Raji (cell line): ENCODE data around the gene DCTN5.

Experiments used
- POLR2A ChIP-seq: IDR thresholded peaks from 2 replicates; pipeline ENCODE4 v1.6.1; 2011; ENCODE audit warnings: low read depth, low read length, control low read depth; ENCODE audit not compliant: insufficient read depth

Gene DCTN5

DNA sequence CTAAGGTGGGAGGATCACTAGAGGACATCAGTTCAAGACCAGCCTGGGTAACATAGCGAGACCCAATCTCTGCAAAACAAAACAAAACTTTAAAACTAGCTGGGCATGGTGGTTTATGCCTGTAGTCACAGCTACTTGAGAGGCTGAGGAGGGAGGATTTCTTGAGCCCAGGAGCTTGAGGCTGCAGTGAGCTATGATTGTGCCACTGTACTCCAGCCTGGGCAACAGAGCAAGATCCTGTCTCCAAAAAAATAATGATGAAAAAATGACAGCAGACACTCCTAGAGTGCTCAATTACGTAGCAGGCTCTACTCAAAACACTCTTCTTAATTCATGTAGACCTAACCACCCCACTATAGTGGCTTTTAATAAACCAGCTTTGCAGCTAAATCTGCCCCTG lies 58.8 kb downstream of the DCTN5 start:
- TF ChIP-seq POLR2A: no peak

DNA sequence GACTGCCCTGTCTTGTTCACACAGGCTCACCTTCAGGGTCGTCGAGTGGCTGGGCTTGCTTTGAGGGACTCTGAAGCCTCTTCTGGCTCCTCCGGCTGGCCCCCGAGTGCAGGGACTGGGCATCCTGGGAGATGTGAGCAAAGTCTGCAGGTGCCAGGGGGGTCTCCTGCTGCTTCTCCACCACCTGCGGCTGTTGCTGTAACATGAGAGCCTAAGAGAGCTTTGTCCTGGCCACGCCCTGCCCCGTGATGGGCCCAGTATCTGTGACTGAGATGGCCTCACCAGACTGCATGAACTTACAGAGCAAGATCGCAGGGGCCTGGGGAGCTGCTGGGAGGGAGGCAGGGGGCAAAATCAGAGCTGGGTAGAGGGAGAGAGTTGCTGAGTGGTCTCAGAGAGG lies 59.2 kb downstream of the DCTN5 start:
- no peak for TF ChIP-seq POLR2A

DNA sequence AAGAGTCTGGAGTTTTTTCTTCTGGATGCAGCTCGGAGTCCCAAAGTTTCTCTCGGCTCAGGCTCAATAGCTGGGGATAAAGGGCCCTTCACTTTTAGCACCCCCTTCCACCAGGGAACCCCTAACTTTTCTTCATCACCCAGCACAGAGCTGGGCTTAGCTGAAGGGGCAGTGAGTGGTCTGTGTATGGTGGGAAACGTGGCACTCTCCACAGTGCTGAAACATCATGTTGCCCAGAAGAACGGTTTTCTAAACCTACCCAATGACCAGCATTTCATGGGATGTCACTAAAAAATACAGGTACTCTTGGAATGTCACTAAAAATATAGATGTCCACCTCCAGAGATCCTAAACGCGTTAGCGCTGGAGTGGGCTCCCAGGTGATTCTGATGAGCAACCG lies 59.8 kb downstream of the DCTN5 start:
- no peak for TF ChIP-seq POLR2A

DNA sequence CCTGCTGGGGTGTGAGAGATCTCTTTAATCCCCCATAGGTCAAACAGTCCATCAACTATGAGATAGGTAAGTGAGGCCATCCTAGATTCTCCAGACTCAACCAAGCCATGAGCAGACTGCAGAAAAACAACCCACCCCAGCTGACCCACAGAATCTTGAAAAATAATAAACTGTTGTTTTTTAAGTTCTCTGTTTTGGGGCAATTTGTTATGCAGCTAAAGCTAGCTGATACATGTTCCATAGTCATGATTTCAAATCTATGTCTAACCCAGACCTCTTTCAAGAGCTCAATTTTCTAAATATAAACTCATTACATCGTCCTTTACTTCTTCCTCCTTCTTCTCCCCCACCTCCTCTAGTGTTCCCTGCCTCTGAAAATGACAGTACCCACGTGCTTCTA lies 61.7 kb downstream of the DCTN5 start:
- TF ChIP-seq POLR2A: no peak

DNA sequence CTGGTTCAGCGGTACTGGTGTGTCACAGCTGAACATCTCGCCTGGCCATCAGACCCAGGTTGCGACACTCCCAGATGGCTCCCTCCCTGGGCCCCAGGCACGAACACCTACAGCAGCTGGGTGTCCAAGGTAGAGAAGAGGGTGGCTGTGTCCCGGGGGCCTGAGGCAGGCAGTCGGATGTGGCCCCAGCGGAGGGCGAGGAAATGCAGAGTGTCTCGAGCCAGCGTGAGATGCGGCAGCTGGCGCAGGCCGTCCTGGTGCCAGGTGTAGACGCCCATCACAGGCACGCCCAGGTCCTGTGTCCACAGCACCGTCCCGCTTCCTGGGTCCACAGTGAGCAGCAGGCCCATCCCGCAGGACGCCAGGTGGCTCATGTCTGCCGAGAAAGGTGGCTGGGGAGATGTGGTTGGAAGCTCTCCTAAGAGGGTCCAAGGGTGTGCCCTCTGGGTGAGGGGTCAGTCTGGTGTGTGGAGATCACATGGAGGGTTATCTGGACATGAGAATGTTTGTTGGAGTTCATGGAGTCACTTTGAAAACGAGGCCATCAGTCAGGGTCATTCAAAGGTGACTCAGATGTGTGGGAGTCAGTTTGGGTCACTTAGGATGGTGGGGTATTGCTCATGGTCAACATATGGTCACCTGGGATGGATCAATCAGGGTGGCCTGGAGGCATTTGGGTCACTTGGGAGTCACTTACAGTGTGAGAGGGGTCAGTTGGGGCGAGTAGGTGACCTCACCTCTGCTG lies 63.7 kb downstream of the DCTN5 start:
- no peak for TF ChIP-seq POLR2A

DNA sequence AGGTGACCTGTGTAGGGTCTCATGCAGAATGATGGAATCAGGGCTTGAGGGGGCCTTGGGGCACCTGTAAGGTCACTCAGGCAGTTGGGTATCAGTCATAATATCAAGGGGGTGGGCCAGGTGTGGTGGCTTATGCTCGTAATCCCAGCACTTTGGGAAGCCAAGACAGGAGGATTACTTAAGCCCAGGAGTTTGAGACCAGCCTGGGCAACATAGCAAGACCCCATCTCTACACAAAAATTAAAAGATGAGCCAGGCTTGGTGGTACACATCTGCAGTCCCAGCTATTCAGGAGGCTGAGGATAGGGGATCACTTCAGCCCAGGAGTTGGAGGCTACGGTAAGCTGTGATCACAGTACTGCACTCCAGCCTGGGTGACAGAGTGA lies 64.2 kb downstream of the DCTN5 start:
- TF ChIP-seq POLR2A: no peak

DNA sequence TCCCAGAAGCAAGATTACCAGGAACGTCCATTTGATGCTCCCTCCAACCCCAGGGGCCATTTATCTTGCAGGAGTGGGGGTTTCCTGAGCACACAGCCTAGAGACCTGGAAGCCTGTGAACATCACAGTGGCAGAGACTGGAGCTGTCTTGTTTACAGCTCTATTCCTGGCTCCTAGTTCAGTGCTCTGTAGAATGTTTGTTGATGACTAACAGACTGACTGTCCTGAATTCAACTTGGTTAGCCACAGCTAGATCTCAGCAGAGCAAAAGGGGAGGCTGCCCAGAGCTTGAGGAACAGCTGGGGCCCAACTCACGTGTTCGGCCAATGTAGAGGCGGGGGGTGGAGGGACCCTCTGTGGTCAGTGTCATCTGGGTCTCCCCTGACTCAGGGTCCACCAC lies 65.2 kb downstream of the DCTN5 start:
- no peak for TF ChIP-seq POLR2A

DNA sequence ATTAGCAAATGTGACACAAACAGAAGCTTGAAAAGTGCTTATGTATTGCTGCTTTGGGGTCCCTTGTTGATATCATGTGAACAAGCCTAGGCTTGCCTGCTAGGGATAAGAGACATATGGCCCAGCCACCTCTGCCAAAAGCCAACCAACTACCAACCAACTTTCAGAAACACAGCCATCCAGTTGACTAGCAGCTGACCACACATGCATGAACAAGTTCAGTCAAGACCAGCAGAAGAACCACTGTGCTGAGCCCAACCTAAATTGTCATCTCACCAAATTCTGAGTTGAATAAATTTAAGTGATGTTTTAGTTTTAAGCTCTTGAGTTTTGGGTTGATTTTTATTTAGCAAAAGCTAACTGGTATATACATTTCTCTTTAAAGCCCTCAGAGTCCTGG lies 68.3 kb downstream of the DCTN5 start:
- TF ChIP-seq POLR2A: no peak

DNA sequence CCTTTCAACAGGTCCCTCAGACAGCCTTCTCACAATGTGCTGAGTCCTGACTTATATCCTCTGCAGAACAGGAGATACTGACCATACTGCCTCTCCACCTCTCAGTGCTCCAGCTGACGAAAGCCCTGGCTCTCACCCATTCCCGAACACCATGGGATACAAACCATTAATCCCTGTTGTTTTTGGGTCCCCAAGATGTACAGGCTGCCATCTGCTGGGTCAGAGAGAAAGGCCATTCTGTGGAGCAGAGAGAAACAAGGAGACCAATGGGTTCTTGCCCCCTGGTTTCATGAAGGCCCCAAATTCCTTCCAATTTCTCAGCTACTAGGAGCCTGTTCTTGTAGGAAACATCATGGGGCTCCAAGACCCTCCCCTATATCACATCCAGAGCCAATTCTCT lies 68.7 kb downstream of the DCTN5 start:
- no peak for TF ChIP-seq POLR2A

DNA sequence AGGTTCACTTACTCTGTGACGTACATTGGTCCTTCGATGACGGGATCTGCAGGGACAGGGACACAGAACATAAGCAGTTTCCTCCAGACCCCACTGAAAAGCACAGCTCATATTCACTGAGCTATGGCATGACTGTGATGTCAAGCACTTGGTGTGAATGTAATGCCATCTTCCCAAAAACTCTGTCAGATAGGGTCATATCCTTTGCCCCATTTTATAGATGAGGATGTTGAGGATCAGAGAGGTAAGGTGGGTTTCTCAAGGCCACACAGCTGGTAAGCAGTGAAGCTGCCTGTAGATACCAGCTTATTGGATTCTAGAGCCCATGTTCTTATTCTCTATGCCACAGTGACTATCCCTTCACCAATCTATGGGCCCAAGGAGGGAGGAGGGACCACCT lies 69.2 kb downstream of the DCTN5 start:
- TF ChIP-seq POLR2A: no peak

DNA sequence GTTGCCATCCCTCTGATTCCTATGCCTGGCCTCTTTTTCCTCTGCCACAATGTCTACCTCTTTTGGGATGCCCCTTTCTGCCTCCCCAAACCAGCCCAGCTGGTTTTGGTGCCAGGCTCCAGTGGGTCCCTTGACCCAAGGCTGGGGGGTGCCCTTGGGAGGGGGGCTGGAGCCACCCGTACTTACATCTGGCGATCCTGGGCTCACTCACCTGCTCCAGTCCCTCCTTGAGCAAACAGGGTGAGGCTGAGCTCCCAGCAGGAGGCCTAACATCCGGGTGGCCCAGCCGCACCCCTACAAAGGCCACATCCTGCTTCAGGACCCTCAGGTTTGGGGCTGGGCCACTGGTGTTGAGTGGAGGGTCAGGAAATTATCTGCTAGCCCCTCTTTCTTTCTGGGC lies 70.5 kb downstream of the DCTN5 start:
- no peak for TF ChIP-seq POLR2A

DNA sequence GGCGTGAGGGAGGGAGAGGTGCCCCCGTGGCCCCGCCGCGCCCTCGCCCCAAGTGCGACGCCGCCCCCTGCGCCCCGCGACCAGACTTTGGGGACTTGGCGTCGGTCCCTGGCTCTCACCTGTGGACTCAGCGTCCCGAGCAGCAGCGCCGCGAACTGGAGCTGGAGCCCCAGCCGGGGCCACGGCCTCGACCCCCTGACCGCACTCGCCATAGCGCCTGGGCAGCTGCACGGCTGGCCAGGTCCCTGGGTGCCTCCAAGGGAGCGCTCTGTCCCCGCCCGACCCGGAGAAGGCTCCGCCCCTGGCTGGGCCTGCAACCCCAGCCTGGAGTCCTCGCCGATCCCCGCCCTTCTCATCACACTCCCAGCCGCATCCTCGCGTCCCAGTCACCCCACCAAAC lies 71.7 kb downstream of the DCTN5 start, which contains the start of gene ERN2:
ERN2 (minus strand) TSS at position 247 of the 400 bp plus-strand sequence; CDS start at position 212, 35 bp downstream.
- TF ChIP-seq POLR2A: no peak

DNA sequence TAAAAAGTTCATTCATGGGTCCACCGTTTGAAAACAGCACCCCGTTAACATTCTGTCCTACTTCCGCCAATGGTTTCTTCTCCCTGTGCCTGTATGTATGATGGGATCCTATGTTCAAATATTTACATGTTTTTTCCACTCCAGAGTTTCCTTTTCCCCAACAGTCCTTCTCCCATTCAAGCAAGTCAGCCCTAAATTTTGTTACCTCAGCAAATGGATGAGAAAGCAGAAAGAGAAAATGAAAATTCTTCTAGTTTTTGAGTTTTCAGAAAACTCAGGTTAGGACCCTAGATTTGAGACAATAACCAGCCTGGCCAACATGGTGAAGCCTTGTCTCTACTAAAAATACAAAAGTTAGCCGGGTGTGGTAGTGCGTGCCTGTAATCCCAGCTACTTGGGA lies 75.2 kb downstream of the DCTN5 start:
- no peak for TF ChIP-seq POLR2A

DNA sequence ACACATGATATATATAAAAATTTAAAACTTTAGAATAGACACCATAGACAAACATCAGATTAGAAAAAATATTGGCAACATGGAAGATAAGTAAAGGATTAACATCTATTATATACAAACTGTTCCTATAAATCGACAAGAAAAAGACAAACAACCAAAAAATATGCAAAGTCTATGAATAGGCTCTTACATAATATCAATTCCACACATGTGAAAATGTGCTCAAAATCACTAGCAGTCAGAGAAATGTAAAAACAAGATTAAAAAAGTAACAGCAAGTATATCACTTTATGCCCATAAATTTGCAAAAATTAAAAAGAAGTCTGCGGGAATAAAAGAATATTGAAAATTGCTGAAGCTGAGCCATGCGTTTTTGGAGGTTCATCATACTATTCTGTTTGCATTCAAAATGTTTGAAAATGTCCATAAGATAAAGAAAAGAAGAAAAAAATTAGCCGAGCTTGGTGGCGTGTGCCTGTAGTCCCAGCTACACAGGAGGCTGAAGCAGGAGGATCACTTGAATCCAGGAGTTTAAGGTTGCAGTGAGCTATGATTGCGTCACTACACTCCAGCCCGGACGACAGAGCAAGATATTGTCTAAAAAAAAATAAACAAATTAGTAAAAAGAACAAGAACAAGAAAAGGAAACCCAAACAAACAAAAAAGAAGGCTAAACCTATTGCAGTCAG lies 83.0 kb downstream of the DCTN5 start:
- TF ChIP-seq POLR2A: no peak

DNA sequence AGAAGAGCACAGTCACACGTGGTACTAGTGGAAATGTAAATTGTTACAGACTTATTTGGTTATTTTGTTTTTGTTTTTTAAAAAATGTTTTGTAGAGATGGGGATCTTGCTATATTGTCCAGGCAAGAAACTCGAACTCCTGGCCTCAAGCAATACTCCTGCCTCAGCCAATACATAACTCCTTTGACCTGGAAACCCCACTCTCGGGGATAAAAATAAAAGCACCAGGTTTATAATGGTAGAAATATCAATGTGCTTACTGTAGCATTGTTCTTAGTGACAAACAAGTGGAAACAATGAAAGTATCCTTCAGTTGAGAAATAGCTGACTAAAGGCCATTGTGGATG lies 83.5 kb downstream of the DCTN5 start:
- TF ChIP-seq POLR2A: no peak

DNA sequence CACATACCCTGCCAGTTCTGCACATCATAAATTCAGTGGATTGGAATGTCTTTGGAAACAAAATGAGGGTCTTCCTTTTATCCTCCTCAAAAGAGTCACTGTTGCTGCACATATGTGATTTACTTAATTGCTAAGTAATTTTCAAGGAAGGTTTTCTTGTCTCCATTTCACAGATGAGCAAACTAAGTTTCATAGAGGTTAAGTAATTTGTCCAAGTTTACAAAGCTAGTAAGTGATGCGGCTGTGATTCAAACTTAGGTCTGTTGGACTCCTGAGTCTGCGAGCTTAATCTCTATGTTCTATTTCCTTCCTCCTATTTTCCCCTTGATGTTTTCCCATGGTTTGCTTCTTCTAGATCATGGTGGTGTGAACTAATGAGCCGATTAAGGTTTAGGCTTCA lies 85.4 kb downstream of the DCTN5 start:
- no peak for TF ChIP-seq POLR2A
